HUES6 (cell line): ENCODE measurements around the gene GTPBP10.

Source experiments
- H3K27ac ChIP-seq: 2 replicates; pipeline ENCODE4 v1.7.0; 2013; ENCODE audit warnings: low read depth, mild to moderate bottlenecking, low read length, inconsistent platforms
- H3K27me3 ChIP-seq: 2 replicates; pipeline ENCODE4 v1.6.1; 2013; ENCODE audit warnings: low read length; ENCODE audit not compliant: control insufficient read depth, insufficient read depth
- H3K36me3 ChIP-seq: 2 replicates; pipeline ENCODE4 v1.6.1; 2013; ENCODE audit warnings: low read length; ENCODE audit not compliant: control insufficient read depth, insufficient read depth
- H3K4me1 ChIP-seq: 2 replicates; pipeline ENCODE4 v1.6.1; 2013; ENCODE audit warnings: low read length; ENCODE audit not compliant: control insufficient read depth, insufficient read depth
- H3K4me3 ChIP-seq: 2 replicates; pipeline ENCODE4 v1.5.1; 2013; ENCODE audit warnings: low read depth, low read length
- H3K9ac ChIP-seq: one replicate; pipeline ENCODE4 v1.6.1; 2013; ENCODE audit warnings: mild to moderate bottlenecking, low read length
- H3K9me3 ChIP-seq: 2 replicates; pipeline ENCODE4 v1.6.1; 2013; ENCODE audit warnings: low read depth, low read length; ENCODE audit not compliant: control insufficient read depth, insufficient read depth

GTPBP10 gene

DNA sequence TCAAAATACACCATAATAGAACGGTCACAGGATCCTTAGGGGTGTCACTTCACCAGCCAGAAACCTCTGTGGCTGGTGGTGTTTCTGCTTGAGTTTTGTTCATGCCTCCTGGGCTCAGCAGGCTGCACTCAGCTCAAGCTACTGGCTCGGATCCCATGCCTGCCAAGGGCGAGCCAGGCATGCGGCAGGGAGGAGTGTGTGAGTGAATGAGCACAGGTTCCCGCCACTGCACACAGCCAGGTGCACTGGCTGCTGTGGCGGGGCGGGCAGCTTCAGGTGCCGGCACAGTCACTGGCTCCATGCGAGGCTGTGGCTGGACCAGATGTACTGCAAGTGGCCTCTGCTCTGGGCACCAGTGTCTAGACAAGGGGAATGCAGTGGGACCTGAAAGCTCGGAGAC lies 86.2 kb downstream of the GTPBP10 start:
- no peak overlapping the region for H3K4me3 ChIP-seq
- no peaks in the 10 kb centered on the region for H3K27me3 ChIP-seq
- no peak overlapping the region for H3K27ac ChIP-seq
- H3K9ac ChIP-seq: no peak overlapping the region
- no peaks in the 10 kb centered on the region for H3K4me1 ChIP-seq
- H3K36me3 ChIP-seq: no peaks in the 10 kb centered on the region
- peaks cover 22% of the 10 kb centered on the region for H3K9me3 ChIP-seq

DNA sequence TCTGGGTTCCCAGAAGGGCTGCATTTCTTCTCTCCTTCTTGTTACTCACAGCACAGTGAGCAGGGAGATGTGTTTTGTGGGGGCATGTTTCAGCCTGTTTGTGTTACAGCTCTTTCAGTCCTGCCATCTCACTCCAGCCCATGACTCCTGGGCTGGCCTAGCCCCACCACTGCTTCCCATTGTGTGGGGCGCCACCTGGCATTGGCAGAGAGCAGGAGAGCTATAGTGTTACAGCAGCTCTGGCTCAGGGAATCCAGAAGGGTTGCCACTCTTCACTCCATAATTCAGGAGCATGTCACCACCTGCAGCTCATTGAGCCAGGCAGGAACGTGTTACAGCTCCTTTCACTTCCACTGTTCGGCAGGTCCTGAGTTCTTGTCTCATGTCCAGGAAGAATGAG lies 86.7 kb downstream of the GTPBP10 start:
- H3K9me3 ChIP-seq: peaks cover 25% of the 10 kb centered on the region
- H3K27ac ChIP-seq: no peak overlapping the region
- no peak overlapping the region for H3K4me3 ChIP-seq
- no peaks in the 10 kb centered on the region for H3K4me1 ChIP-seq
- H3K36me3 ChIP-seq: no peaks in the 10 kb centered on the region
- H3K27me3 ChIP-seq: no peaks in the 10 kb centered on the region
- H3K9ac ChIP-seq: no peak overlapping the region
